ENCODE measurements around the gene PCGF1. TPM values are rescaled to one million over a fixed set of nuclear protein-coding genes. Genes with fewer than 3 reads are reported as not detected.
A peak's percentile ranks its signal among the peaks of the same experiment; 100 is the strongest.

Gene PCGF1
- total and polyA plus RNA-seq, 2 experiments from 2014 or later: 10.9 to 13.4 TPM

GRCh38 chr2:74514368-74515270, 7.1 kb upstream of the PCGF1 start, which contains the start of gene TLX2:
TLX2 (plus strand) TSS chr2:74514450; CDS start chr2:74514807, 357 bp downstream.
- Mint-ChIP-seq H3K4me3 (peak within 1 kb of the TSS; percentile 70), H3K4me1 (peaks cover 11% of the 10 kb centered on the region), H3K27ac (no peak within 1 kb of the TSS), H3K27me3 (ENCODE audit: insufficient read depth, low read depth, poor library complexity) (peaks cover 93% of the 10 kb centered on the region), H3K9me3 (peaks cover 24% of the 10 kb centered on the region), H3K36me3 (ENCODE audit: low read depth) (peaks cover 8% of the 10 kb centered on the region)
- no peak within 1 kb of the TSS for H3K27ac ChIP-seq (ENCODE audit: low read depth)
- TF ChIP-seq ZNF331 (CRISPR knock-in tag; IDR thresholded peaks at IDR 0.05; ENCODE audit: low read depth): no peak
- TF ChIP-seq EZH2 (IDR thresholded peaks at IDR 0.05; ENCODE audit: low read depth, unreplicated experiment): peak; percentile 54
- TF ChIP-seq CTCF (conservative IDR thresholded peaks at IDR 0.05; ENCODE audit: low read depth in 2 of 2): 0 out of 4 replicates have a peak, but pooled peaks of 1 of the 2 experiments have one; percentile 7
- H3K4me3 ChIP-seq: peak within 1 kb of the TSS; percentile 57
- peaks cover 5% of the 10 kb centered on the region; the same call in 1 of the 2 replicates for H3F3A ChIP-seq (replicated peaks; ENCODE audit: low read depth)
- peak within 1 kb of the TSS; percentile 94 for H2AFZ ChIP-seq
- peaks cover 100% of the 10 kb centered on the region for H3K27me3 ChIP-seq (ENCODE audit: insufficient read depth)
- H3K4me2 ChIP-seq: peak within 1 kb of the TSS; percentile 80
- H3K4me1 ChIP-seq (ENCODE audit: insufficient read depth): peaks cover 15% of the 10 kb centered on the region; the same call in 1 of the 2 replicates
- H4K20me1 ChIP-seq (replicated peaks; ENCODE audit: insufficient read depth): no peaks in the 10 kb centered on the region; the same call in 1 of the 2 replicates
- H3K36me3 ChIP-seq (ENCODE audit: insufficient read depth): no peaks in the 10 kb centered on the region
- DNase-seq (ENCODE audit: low spot score): peak; percentile 67
- peak; percentile 23 for ATAC-seq
- peaks cover 7% of the 10 kb centered on the region for H3K9me2 ChIP-seq (ENCODE audit: insufficient read depth)
- H3K79me2 ChIP-seq (replicated peaks; ENCODE audit: insufficient read depth): no peaks in the 10 kb centered on the region

- peaks cover 12% of the 10 kb centered on the region for H3K4me1 Mint-ChIP-seq
- Histone ChIP-seq H3K79me2 (replicated peaks; ENCODE audit: insufficient read depth) (no peaks in the 10 kb centered on the region), H3K4me2 (peak overlapping the region; percentile 80), H3K27ac (ENCODE audit: low read depth) (no peak overlapping the region), H3K36me3 (ENCODE audit: insufficient read depth) (no peaks in the 10 kb centered on the region), H4K20me1 (replicated peaks; ENCODE audit: insufficient read depth) (no peaks in the 10 kb centered on the region; the same call in 1 of the 2 replicates), H3K4me1 (ENCODE audit: insufficient read depth) (peaks cover 17% of the 10 kb centered on the region; the same call in 1 of the 2 replicates), H3K27me3 (ENCODE audit: insufficient read depth) (peaks cover 100% of the 10 kb centered on the region), H3K9me2 (ENCODE audit: insufficient read depth) (peaks cover 7% of the 10 kb centered on the region), H3K4me3 (peak overlapping the region; percentile 57), H3F3A (replicated peaks; ENCODE audit: low read depth) (peaks cover 5% of the 10 kb centered on the region; the same call in 1 of the 2 replicates), H2AFZ (peak overlapping the region; percentile 94)
- peak overlapping the region; percentile 64 for H3K4me3 Mint-ChIP-seq
- TF ChIP-seq EZH2phosphoT487 (IDR thresholded peaks at IDR 0.05; ENCODE audit: unreplicated experiment): peak; percentile 92
- no peak for TF ChIP-seq JUNB (IDR thresholded peaks at IDR 0.05; ENCODE audit: unreplicated experiment)
- peak; percentile 92 for TF ChIP-seq EZH2 (IDR thresholded peaks at IDR 0.05; ENCODE audit: low read depth, unreplicated experiment)
- ATAC-seq: peak; percentile 13
- H3K36me3 Mint-ChIP-seq (ENCODE audit: low read depth): peaks cover 8% of the 10 kb centered on the region
- H3K27me3 Mint-ChIP-seq (ENCODE audit: insufficient read depth, low read depth, poor library complexity): peaks cover 94% of the 10 kb centered on the region
- no peak overlapping the region for H3K27ac Mint-ChIP-seq
- DNase-seq (ENCODE audit: low spot score): peak; percentile 65
- H3K9me3 Mint-ChIP-seq: peaks cover 24% of the 10 kb centered on the region
Observed at GRCh38 chr2:74513605-74514367, 6.3 kb upstream of the PCGF1 start.
